HG02840 (cell line): ENCODE results near the gene CLEC2B.
A peak's percentile ranks its signal among the peaks of the same experiment; 100 is the strongest.

ENCODE experiments used
- ATAC-seq: cut with Tn5 transposase; IDR thresholded peaks from one replicate; pipeline ENCODE4 v1.9.1; 2021; ENCODE audit warnings: mild to moderate bottlenecking, moderate library complexity, moderate number of reproducible peaks; ENCODE audit not compliant: unreplicated experiment, low FRiP score

Gene CLEC2B

DNA sequence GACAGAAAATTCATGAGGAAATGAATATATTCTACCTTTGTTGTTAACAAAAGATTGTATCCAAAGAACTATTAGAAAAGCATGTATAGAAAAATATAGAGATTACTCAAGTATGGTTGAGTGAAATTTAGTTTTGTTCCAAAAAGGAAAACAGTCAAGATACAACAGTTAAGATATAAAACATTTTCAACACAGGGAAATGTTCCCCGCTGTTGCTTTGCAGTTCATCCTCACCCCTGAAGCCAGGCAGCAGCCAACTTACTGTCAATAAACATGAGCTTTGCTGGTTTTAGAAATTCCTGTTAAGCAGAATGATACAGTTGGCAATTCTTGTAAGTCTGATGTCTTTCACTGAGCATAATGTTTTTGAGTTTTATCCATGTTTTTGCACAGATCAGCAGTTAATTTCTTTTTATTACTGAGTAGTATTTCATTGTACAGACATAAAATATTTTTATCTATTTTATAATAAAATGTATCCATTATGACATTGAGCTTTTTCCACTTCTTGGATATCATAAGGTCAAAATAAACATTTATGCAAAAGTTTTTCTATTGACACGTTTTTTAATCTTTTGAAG lies 1.2 kb upstream of the CLEC2B start:
- ATAC-seq, result no peak

DNA sequence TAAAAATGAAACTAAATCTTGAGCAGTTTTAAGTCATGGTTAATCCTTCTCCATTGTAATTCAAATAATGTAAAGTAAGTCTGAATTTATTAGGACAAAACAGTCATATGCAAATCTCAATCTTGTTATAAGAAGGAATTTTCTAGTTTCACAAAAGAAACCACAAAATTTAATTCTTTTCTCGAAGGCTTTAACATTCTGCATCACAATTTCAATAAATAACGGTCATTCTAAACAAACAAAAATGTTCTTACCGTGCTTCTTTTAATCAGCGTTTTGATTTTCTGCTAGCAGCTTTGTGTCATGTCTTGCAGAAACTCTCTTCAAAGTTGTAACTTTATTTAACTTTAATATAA lies 225 bp downstream of the CLEC2B start:
- ATAC-seq, result no peak

DNA sequence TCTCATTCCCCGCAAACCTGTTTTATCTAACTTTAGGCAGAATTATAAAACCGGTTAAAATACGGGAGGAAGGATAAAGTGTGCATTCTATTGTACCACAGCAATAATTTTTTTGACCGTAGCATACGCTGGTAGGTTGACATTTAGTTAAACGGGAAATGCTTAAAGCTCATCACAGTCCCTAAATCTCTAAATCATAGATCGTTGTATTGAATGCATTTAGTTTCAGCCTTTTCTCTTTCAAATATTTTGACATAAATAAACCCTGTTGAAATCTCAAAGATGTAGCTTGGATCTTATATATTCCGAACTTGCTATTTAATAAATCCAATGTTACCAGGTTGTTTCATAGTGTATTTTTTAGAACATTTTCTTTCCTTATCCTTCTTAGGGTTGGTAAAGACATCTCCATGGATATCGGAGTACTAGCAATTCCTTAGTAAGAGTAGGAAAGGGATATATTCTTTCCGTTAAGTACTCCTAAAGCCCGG lies 798 bp downstream of the CLEC2B start:
- no peak for ATAC-seq

DNA sequence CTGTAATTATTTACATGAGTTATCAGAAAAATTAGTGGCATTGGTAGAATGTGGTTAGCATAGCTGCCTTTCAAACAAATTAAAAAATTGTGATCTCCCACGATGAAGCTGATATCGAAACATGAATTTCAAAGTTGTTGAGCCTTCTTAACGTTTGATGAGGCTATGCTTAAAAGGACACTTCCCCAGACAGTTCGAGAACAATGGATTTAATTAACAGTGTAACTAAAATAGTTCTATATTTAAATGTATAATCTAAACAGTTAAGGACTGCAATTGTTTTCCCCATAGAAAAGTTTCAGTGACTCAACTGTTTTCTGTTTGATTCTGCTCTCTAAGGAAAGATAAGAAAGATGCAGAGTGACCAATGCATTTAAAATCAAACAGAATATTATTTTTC lies 1.6 kb downstream of the CLEC2B start:
- ATAC-seq, result no peak

DNA sequence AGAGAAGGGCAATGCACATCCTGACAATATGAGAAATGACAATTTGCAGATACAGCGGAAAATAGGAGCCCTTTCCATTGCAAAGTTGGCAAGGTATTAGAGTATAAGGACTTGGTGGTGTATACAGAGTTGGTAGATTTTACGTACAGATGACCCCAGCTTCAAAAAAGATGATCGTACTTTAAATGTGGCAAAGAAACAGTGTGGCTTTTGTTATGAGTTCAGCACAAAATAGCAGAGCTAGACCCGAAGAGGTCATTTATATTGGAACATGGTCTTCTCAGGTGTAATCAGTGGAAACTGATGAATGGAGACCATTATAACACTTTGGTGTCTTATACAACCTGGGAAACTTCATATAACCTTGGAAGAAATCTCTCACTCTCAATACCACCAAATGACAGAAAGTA lies 2.3 kb downstream of the CLEC2B start:
- no peak for ATAC-seq

DNA sequence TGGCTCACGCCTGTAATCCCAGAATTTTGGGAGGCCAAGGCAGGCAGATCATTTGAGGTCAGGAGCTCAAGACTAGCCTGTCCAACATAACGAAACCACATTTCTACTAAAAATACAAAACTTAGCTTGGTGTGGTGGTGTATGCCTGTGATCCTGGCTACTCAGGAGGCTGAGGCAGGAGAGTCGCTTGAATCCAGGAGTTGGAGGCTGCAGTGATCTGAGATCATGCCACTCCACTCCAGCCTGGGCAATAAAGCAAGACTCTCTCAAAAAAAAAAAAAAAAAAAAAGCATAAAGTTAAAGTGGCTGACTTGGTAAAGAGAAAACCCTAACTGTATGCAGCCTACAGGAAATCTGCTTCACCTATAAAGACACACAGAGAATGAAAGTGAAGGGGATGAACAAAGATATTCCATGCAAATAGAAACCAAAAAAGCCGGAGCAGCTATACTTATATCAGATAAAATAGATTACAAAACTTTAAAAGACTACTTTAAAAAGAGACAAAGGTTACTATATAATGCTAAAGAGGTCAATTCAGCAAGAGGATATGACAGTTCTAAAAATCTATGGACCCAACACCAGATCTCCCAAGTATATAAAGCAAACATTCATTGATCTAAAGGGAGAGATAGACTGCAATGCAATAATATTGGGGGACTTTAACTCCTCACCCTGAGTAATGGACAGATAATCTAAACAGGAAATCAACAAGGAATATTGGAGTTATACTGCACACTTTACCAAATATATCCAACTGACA lies 4.1 kb downstream of the CLEC2B start:
- ATAC-seq, result no peak

DNA sequence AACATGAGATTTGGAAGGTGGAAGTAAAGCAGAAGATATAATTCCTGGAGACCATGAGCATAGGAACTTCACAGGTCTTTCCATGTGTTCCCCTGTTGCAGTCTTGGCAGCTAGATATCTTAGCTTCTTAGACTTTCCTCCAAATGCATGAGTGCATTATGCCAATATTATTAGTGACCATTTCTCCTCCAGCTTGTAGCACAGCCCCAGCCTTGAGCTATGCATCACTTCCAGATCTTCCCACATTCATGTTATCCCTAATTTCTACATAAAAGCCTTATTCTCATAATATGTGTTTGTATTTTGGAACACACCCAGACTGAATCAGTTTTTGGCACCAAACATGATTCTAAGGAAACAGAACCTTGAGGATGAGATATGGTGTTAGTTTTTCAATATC lies 11.0 kb downstream of the CLEC2B start:
- no peak for ATAC-seq

DNA sequence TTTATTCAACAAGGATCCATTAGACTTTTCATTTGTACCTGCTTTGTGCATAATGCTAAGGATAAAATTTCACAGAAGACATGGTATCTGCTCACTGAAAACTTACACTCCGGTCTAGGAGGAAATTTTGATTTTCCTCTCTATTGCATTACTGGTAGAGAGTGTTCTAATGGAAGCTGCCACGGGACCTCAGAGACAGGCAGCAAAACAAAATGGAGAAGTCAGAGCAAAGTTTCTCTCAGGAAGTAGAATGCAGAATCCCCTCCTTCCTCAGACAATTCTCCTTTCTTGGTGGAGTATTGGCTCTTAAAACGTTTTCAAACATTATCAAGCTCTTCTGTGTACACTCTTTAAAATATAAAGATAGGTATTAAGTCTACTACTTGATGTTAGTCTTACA lies 12.3 kb downstream of the CLEC2B start:
- no peak for ATAC-seq

DNA sequence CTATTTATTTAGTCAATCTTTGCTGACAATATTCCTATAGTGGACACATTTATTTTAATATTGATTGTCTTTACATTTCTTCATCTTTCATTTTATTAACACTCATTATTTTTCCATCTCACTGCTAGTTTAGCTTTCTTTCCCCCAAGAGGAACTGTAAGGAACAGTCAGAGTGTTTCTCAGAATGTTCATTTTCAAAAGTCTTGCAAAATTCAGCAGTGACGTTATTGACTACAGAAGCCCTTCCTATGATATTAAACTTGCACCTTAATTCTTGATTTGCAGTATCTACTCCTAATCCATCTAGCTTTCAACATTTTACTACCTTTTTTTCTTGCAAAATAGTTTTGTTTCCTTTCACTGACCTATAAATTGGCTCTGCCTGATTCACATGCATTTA lies 13.0 kb downstream of the CLEC2B start:
- ATAC-seq, result no peak

DNA sequence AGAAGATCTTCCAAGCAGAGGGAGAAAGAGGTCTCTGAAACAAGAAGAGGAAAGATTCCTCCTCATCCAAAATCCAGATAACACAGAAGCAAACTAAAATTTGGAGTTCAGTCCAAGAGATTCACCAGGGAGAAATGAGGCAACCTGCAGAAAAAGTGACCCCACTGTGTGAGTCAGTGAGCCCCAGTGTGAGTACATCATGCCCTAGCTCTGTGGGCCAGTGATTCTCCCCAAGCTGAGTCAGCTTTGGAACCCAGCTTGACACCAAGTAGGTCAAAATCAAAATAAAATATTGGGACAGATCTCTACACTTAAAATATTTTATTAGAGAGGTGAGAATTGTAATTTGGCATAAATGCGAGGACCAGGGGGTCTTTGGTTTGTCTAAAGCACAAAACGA lies 17.2 kb downstream of the CLEC2B start:
- no peak for ATAC-seq

DNA sequence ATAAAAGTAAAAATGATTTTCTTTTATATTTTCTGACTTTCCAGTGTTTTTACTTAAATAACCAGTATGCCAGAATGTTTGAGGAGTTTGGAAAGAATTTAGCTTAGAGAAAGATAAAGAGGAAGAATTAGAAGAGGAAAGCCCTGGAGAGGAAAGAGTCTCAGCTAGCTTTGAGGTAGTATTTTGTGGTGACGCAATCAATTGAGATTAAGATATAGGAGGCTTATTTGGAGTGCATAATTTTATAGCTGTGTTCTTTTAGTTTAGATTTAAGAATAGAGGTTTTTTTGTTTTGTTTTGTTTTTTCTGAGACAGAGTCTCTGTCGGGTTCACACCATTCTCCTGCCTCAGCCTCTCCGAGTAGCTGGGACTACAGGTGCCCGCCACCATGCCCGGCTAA lies 18.1 kb downstream of the CLEC2B start:
- no peak for ATAC-seq

DNA sequence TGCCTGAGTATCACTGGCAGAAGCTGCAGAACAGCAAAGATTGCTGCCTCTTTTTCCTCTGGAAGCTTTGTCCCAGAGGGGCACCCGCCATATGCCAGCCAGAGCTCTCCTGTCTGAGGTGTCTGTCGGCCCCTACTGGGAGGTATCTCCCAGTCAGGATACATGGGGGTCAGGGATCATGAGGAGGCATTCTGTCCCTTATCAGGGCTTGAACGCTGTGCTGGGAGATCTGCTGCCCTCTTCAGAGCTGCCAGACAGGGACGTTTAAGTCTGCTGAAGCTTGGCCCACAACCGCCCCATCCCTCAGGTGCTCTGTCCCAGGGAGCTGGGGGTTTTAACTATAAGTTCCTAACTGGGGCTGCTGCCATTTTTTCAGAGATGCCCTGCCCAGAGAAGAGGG lies 20.3 kb downstream of the CLEC2B start:
- no peak for ATAC-seq

DNA sequence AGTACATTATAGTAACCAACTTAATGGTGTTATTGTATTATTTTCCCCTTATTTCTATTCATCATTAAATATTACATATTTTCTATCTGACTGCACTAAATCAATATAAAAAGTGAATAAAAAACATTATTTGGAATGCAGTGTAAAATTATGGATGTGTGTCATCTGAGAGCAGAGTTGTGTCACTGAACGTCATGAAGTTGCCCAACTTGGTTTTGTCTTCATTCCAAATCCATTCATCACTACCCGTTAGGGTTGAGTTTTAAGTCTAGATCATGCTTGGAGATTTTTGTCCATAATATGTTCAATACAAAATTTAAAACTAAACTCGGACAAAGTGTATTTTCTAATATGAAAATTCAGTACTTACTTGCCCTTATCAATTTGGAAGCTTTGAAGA lies 25.7 kb downstream of the CLEC2B start:
- ATAC-seq, result no peak

DNA sequence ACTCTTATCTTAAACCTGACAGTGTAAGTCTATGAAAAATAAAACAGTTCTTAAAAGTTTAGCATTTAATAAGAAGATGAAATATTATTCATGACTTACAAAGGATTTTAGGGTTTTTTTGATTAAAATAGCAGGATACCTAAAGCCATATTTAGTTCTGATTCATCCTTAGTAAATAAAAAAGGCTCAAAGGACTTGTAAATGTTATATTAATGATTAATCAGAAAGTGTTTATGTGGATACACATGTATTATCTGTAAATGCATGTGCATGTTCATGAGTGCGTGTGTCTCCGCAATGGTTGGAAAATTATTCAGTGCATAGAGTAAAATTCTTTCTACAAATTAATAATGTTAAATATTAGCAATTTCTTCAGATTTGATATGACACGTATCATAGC lies 37.4 kb downstream of the CLEC2B start:
- ATAC-seq, result no peak

DNA sequence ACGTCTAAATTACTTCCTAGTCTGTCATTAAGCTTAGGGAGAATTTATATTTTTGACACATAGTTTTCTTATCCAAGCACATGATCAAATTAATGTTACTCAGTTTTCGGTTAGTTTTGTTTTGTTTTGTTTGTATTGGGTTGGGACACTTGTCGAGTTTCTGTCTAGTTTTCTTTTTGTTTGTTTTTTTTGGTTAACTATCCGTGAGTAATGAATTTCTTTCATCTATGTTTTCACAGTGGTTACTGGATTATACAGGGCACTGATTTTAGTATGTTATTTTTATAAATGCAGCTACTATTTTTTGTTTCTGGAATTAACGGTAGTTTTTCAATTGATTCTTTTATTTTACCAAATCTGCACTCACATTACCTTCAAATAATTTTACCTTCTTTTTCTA lies 39.2 kb downstream of the CLEC2B start:
- no peak for ATAC-seq

DNA sequence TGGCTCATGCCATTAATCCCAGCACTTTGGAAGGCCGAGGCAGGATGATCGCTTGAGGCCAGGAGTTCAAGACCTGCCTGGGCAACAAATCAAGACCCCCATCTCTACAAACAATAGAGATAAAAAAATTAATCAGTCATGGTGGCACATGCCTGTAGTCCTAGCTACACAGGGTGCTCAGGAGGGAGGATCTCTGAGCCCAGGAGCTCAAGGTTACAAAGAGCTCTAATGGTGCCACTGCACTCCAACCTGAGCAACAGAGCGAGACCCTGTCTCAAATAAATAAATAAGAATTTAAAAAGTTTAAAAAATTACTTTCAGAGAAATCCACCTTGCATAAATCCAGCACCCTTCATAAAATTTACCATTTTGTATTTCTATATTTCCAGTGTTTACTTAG lies 39.7 kb downstream of the CLEC2B start:
- ATAC-seq, result no peak

DNA sequence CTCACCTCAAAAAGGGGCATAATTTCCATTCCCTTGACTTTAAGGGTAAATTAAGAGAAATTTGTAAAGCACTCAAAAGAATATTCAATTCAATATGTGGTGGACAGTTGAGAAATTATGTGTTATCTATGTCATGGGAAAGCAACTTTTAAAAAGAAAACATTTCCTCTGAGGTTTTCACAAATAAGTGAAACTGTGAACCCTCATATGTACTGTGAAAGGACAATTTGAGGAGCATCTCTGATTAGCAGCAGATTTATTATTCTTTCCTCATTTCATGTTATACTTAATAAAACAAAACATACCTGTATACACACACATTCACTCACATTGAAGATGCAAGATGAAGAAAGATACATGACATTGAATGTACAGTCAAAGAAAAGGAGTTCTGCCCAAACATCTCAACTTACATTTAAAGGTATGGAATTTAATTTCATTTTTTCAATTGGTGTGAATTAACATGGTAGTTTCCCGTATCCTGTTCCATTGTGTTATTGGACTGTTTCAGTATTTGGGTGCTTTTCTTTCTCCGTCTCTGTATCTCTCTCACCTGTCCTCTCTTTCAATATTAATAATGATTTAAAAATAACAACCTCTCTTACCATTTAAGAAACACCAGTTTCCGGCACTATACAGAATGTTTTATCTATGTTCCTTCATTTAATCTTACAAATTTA lies 41.8 kb downstream of the CLEC2B start, which contains the start of gene KLRF1:
Gene KLRF1 (plus strand): TSS at position 273 of the 680 bp plus-strand sequence. CDS start 64 bp downstream, at position 337.
- ATAC-seq, result no peak

DNA sequence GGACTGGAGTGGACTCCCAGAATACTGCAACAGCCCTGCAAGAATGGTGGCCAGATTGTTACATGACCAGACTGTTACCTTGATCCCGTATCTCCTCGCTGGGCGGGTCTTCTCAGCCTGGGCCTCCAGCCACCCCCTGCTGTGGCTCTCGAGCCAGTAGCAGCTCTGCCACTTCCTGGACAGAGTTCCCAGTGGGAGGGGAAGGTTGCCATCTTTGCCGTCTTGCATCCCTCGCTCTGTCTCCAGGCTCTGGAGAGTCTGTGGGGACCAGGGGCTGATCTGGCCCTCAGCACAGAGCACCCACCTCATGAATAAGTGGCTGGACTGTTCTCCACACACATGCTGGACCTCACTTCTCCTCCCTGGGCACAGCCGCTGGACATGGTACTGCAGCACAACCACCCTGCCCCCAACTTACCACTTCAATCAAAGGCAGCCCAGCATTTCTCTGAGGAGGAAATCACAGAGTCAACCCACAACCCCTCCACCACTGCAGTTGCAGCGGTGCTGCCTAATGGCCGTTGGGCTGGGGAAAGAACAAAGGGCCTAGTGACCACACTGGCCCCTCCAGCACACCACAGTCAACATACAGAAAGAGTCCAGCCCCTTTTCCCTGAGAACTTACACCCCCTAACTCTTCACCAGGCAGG lies 48.7 kb downstream of the CLEC2B start:
- no peak for ATAC-seq

DNA sequence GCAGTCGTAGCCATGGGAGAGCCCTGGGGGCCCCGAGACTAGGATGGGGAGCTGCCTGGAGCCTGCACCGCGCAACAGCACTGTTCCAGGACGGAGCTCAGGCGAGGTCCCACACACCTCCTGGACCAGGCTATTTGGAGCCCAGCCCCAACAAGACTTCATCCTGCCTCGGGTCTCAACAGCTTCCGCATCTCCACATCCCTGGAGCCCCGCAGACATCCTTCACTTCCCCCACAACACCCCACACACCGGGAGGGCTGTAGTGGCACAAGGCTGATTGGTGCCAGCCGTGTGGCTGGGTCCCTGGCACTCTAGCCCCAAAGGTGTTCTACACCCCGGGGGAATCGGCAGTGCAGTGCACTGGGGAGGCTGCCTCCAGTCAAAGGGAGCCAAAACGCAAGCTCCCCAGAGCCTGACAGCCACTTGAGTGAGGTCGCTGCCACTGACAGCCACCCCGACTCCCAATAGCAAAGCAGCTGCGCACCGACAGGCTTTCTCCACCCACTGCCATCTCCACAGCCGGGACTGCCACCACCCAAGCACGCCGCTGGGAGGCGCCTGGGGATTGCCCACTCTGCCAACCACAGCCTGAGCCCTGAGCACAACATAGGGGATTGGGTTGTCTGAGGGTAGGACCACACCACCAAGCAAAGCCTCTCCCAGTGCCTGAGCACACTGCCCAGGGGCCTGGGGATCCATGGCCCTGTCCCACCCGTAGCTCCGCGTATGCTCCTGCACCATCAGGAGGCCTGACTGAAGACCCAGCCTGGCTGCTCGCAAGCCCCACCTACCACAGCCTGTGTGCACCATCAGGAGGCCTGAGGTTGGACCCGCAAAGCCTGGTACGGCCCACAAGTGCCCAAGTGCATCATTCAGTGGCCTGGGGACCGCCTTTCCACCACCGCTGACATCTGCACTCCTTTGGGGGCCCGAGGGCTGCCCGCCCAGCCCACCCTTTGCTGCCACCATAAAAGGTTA lies 55.0 kb downstream of the CLEC2B start:
- ATAC-seq, result peak; percentile 93

DNA sequence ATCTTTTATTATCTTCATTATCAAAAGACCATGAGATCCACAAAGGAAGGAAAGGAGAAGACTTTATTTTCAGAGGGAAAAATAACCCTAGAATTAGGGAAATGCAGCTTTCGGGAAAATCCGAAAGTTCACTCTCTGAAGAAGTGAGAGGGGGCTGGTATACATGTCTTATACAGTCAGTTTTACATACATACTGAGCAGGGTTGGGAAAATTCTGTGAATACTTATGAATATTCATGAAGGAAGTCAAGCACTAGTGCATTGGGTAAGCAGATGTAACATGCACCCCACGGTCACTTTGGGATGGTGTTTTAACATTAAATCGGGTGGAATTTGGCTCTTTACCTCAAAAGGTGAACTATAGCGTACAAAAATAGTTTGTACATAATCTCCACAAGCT lies 57.5 kb downstream of the CLEC2B start:
- ATAC-seq, result no peak
